ENCODE data around the gene MRPL22.

- TF ChIP-seq CTCF (IDR thresholded peaks at IDR 0.05) (no peak), YY1 (IDR thresholded peaks at IDR 0.05; ENCODE audit: low read depth) (no peak), REST (IDR thresholded peaks at IDR 0.05; ENCODE audit: low read depth, low read length) (no peak)
Measured at GRCh38 chr5:154966081-154966841, 25.4 kb downstream of the MRPL22 start.
